ENCODE measurements around the gene ZNF385A. TPM values are rescaled to one million over a fixed set of nuclear protein-coding genes. Genes with fewer than 3 reads are reported as not detected.

The ZNF385A gene
- total and polyA plus RNA-seq, 4 donors, result 2.5 to 4.0 (median 2.8) TPM

- no peak for DNase-seq (ENCODE audit: low spot score)
These were observed 27.8 kb upstream of the ZNF385A start for GRCh38 chr12:54412348-54412747.

GRCh38 chr12:54411391-54412241 lies 27.1 kb upstream of the ZNF385A start:
- Histone ChIP-seq H3K27me3 (ENCODE audit: control insufficient read depth in 4 of 4, insufficient read depth in 4 of 4, low read length in 3 of 4) (no peaks in the 10 kb centered on the region), H3K36me3 (ENCODE audit: control insufficient read depth in 4 of 4, insufficient read depth in 3 of 4, low read depth in 1 of 4, low read length in 3 of 4) (peaks cover 6 to 22% (median 13%) of the 10 kb centered on the region in 4 donors), H3K4me1 (ENCODE audit: control insufficient read depth in 4 of 4, insufficient read depth in 4 of 4, low read length in 3 of 4) (peaks cover 18 to 63% (median 50%) of the 10 kb centered on the region in 4 donors), H3K4me3 (ENCODE audit: low read depth in 1 of 3, low read length in 3 of 3) (no peak overlapping the region), H3K27ac (ENCODE audit: low read depth in 1 of 2, low read length in 2 of 2) (peak overlapping the region; percentile 21 to 37), H3K9ac (ENCODE audit: low read depth in 1 of 2, low read length in 2 of 2) (no peak overlapping the region), H3K9me3 (ENCODE audit: control insufficient read depth in 4 of 4, low read length in 3 of 4) (no peaks in the 10 kb centered on the region)
- no peak for DNase-seq (ENCODE audit: low spot score)
- WGBS, result 59% methylated on average over 10 of the region's 10 CpGs
- TF ChIP-seq EGR1 (IDR thresholded peaks at IDR 0.05; ENCODE audit: low read depth in 2 of 2) (no peak), HNF4A (conservative IDR thresholded peaks at IDR 0.05) (no peak), ZBTB33 (IDR thresholded peaks at IDR 0.05) (no peak), GABPA (IDR thresholded peaks at IDR 0.05 in 1 of 2, conservative IDR thresholded peaks at IDR 0.05 in 1 of 2) (no peak), NR2F2 (IDR thresholded peaks at IDR 0.05) (no peak), FOXA1 (IDR thresholded peaks at IDR 0.05) (no peak), CTCF (IDR thresholded peaks at IDR 0.05; ENCODE audit: low read depth, low read length, missing input control) (no peak), JUND (IDR thresholded peaks at IDR 0.05) (no peak), REST (IDR thresholded peaks at IDR 0.05) (no peak), MAX (IDR thresholded peaks at IDR 0.05) (no peak), YY1 (IDR thresholded peaks at IDR 0.05) (no peak), RXRA (IDR thresholded peaks at IDR 0.05) (no peak), TAF1 (conservative IDR thresholded peaks at IDR 0.05) (no peak), ATF3 (IDR thresholded peaks at IDR 0.05) (no peak), SP1 (IDR thresholded peaks at IDR 0.05) (no peak), HNF4G (IDR thresholded peaks at IDR 0.05) (no peak), FOXA2 (IDR thresholded peaks at IDR 0.05) (no peak)

More at GRCh38 chr12:54412348-54412747, 27.8 kb upstream of the ZNF385A start:
- WGBS, result 77% methylated on average over 4 of the region's 4 CpGs
- no peaks in the 10 kb centered on the region for H3K27me3 ChIP-seq (ENCODE audit: control insufficient read depth in 4 of 4, insufficient read depth in 4 of 4, low read length in 3 of 4)
- no peak overlapping the region for H3K9ac ChIP-seq (ENCODE audit: low read depth in 1 of 2, low read length in 2 of 2)
- no peaks in the 10 kb centered on the region for H3K9me3 ChIP-seq (ENCODE audit: control insufficient read depth in 4 of 4, low read length in 3 of 4)
- H3K36me3 ChIP-seq (ENCODE audit: control insufficient read depth in 4 of 4, insufficient read depth in 3 of 4, low read depth in 1 of 4, low read length in 3 of 4), result peaks cover 3 to 15% (median 9%) of the 10 kb centered on the region in 4 donors
- TF ChIP-seq NR2F2 (IDR thresholded peaks at IDR 0.05) (no peak), MAX (IDR thresholded peaks at IDR 0.05) (no peak), HNF4A (conservative IDR thresholded peaks at IDR 0.05) (no peak), ZBTB33 (IDR thresholded peaks at IDR 0.05) (no peak), GABPA (IDR thresholded peaks at IDR 0.05 in 1 of 2, conservative IDR thresholded peaks at IDR 0.05 in 1 of 2) (no peak)
- H3K4me1 ChIP-seq (ENCODE audit: control insufficient read depth in 4 of 4, insufficient read depth in 4 of 4, low read length in 3 of 4), result peaks cover 18 to 69% (median 55%) of the 10 kb centered on the region in 4 donors
- no peak overlapping the region for H3K4me3 ChIP-seq (ENCODE audit: low read depth in 1 of 3, low read length in 3 of 3)
- peak overlapping the region; percentile 37 to 76 for H3K27ac ChIP-seq (ENCODE audit: low read depth in 1 of 2, low read length in 2 of 2)
